Fibroblast of skin of right quadriceps (primary cell): ENCODE results near the gene CCNJL.
"Not testable (repeated sequence)": the region's sequence is repeated elsewhere in the genome, so short reads cannot be mapped to it uniquely, and the experiment has no call there.

ENCODE experiments used
- DNase-seq: peaks from one replicate; pipeline ENCODE4 v3.0.0-alpha.2; 2013

Gene CCNJL

GRCh38 chr5:160260006-160260775, 52.2 kb downstream of the CCNJL start:
- DNase-seq, result no peak

DNA sequence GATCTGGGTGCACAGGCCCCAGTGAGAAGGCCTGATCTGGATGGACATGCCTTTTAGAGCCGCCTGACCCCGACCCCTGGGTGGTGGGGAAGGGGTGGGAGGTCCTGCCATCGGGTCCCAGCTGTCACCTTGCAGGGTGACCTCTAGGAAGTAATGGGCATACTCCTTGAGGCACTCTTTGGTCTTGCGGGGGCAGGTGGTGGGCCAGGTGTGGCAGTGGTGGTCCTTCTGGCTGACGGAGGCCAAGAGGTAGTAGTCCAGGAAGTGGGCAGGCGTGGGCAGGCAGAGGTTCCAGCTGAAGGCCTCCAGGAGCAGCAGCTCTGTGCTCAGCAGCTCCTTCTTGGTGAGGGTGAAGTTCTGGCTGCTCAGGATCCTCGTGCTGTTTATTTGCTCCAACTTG, 53.0 kb downstream of the CCNJL start:
- no peak for DNase-seq

- no peak for DNase-seq
These were observed 57.7 kb downstream of the CCNJL start for GRCh38 chr5:160254706-160255105.

- no peak for DNase-seq
These were observed 58.9 kb downstream of the CCNJL start for GRCh38 chr5:160253441-160253840.

- no peak for DNase-seq
These were observed 59.4 kb downstream of the CCNJL start for GRCh38 chr5:160252916-160253315.

GRCh38 chr5:160251406-160252155, 60.8 kb downstream of the CCNJL start:
- no peak for DNase-seq

DNA sequence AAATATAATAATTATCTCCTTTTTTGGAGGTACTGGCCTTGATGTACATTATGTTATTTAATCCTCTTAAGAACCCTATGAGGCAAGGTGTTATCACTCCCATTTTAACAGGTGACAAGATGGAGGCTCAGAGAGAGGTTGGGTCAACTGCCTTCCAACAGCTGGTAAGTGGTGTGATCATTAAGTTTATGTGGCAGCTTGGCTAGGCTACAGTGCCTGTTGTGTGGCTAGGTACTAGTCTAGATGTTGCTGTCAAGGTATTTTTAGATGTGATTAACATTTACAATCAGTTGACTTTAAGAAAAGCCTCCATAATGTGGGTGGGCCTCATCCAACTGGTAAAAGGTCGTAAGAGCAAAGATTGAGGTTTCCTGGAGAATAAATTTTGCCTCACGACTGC, 61.5 kb downstream of the CCNJL start:
- DNase-seq, result no peak

GRCh38 chr5:160250226-160250625, 62.1 kb downstream of the CCNJL start:
- no peak for DNase-seq

GRCh38 chr5:160249570-160249969, 62.8 kb downstream of the CCNJL start:
- DNase-seq, result not testable (repeated sequence)

GRCh38 chr5:160245506-160246086, 66.8 kb downstream of the CCNJL start:
- no peak for DNase-seq

DNA sequence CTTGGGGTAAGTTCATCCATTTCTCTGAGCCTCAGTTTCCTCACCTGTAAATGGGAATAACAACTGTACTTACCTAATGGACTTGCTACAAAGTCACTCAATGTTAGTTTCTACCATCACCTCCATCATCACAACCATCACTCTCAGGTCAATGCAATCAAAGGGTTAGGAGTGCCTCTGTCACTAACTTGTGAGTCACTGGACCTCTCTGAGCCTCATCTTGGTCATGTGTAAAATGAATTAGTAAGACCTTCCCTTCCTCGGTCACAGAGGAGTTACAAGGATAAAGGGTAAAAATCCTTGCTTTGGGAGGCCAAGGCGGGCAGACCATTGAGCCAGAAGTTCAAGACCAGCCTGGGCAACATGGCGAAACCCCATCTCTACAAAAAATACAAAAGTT, 70.2 kb downstream of the CCNJL start:
- DNase-seq, result no peak

DNA sequence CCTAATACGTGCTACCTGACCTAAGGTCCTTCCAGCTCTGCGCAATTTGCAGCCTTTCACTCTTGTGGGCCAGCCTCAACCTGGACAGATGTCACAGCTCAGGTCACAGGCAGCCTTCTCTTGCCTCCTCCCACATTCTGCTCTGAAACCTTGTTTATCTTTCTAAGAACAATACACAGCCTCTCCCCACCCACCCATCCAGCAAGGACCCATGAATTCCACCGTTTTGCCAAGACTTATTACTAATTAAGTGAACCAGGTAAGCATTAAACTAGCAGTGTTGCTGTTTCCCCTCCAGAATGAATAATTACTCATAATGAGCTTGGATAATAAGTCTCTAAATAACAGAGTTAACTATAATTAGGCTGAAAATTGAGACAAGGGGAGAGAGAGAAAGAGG, 72.0 kb downstream of the CCNJL start:
- DNase-seq, result no peak

- no peak for DNase-seq
These were observed 74.7 kb downstream of the CCNJL start for GRCh38 chr5:160237571-160238093.

GRCh38 chr5:160235731-160236130, 76.6 kb downstream of the CCNJL start:
- DNase-seq, result no peak

DNA sequence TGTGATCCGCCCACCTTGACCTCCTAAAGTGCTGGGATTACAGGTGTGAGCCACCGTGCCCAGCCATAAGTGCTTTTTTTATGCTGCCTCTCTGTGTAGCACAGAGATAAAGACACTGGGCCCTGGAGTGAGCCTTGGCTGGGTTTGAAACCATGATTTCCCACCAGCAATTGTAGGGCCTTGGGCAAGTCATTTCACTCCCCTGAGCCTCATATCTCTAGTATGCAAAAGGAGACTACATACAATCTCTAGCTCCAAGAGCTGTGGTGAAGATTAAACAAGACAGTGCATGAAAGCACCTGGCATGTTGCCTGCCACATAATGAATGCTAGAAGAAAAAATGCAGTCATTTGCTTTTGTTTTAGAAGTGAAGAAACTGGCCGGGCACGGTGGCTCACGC, 79.1 kb downstream of the CCNJL start:
- no peak for DNase-seq

GRCh38 chr5:160231783-160232342, 80.5 kb downstream of the CCNJL start:
- no peak for DNase-seq

- DNase-seq, result peak; percentile 12
These were observed 81.5 kb downstream of the CCNJL start for GRCh38 chr5:160230686-160231527.

DNA sequence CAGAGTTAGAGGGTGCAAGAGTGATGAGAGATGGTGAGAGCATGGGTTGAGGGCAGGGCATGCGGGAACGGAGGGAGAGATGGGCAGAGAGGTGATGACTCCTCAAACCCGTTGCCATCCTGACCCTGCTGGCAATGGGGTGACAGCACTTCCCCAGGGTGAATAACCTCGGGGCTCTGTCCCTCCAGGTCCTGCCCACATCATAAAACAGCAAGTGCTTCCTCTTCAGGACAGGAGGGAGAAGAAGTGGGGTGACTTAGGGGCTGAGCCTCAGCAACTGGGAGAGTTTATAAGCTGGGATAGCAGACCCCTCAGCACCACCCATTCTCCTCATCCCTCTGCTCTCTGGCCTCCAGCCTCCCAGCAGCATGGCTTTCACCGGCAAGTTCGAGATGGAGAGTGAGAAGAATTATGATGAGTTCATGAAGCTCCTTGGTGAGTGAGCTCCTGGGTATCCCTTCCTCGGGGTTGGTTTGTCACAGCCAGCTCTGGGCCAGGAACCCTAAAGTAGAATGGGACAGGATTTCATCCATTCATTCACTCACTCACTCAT, 83.1 kb downstream of the CCNJL start, which contains the start of gene FABP6:
FABP6 (plus strand) TSS at position 317 of the 553 bp plus-strand sequence; CDS start at position 369, 52 bp downstream.
- DNase-seq, result no peak

- DNase-seq, result no peak
These were observed 85.4 kb downstream of the CCNJL start for GRCh38 chr5:160227012-160227411.

GRCh38 chr5:160221082-160221481, 91.3 kb downstream of the CCNJL start:
- DNase-seq, result no peak

- DNase-seq, result no peak
These were observed 93.0 kb downstream of the CCNJL start for GRCh38 chr5:160219356-160219755.

- DNase-seq, result no peak
These were observed 98.8 kb downstream of the CCNJL start for GRCh38 chr5:160213537-160213936.
